OCI-LY7 (cell line): ENCODE measurements around the gene SMG1. TPM values are rescaled to one million over a fixed set of nuclear protein-coding genes. Genes with fewer than 3 reads are reported as not detected.
"Not testable (repeated sequence)": the region's sequence is repeated elsewhere in the genome, so short reads cannot be mapped to it uniquely, and the experiment has no call there.

Source experiments
- BruUV-seq: library from RNA; stranded (reverse); fragments of 400-500 nt; replicated peaks from 2 replicates; lab custom pipeline; 2021; lab: Mats Ljungman, UMichigan
- CTCF ChIA-PET: fragments of 300-600 bp; sonication (Branson Sonifier 250); formaldehyde crosslinking; loops from one replicate; lab custom pipeline; 2022; ENCODE audit warnings: antibody characterized with exemption; ENCODE audit not compliant: unreplicated experiment; lab: Charles Lee
- POLR2A ChIA-PET: fragments of 300-600 bp; sonication (Branson Sonifier 250); formaldehyde crosslinking; loops from one replicate; lab custom pipeline; 2022; ENCODE audit warnings: antibody characterized with exemption; lab: Charles Lee
- DNase-seq: peaks from one replicate; pipeline ENCODE4 v3.0.0-alpha.2; 2015; ENCODE audit warnings: low spot score
- H2AFZ ChIP-seq: fragments of 200-600 bp; sonication (generic), shearing (Covaris generic); 2 replicates; pipeline ENCODE4 v1.6.1; 2014; ENCODE audit warnings: mild to moderate bottlenecking, antibody characterized with exemption, low read length, moderate library complexity
- H3K27ac ChIP-seq: fragments of 200-600 bp; sonication (generic); 2 replicates; pipeline ENCODE4 v1.5.1; 2014; ENCODE audit warnings: mixed run types, low read depth, mild to moderate bottlenecking, moderate library complexity, low read length, inconsistent platforms; ENCODE audit not compliant: poor library complexity, severe bottlenecking
- H3K36me3 ChIP-seq: fragments of 200-600 bp; sonication (generic); 2 replicates; pipeline ENCODE4 v1.6.1; 2014; ENCODE audit warnings: mild to moderate bottlenecking, antibody characterized with exemption, low read length, moderate library complexity, mixed read lengths; ENCODE audit not compliant: insufficient read depth
- H3K4me1 ChIP-seq: fragments of 200-600 bp; sonication (generic); 2 replicates; pipeline ENCODE4 v1.5.1; 2014; ENCODE audit warnings: mild to moderate bottlenecking, low read length; ENCODE audit not compliant: insufficient read depth, poor library complexity, severe bottlenecking
- H3K4me2 ChIP-seq: fragments of 200-600 bp; sonication (generic); 2 replicates; pipeline ENCODE4 v1.6.1; 2014; ENCODE audit warnings: mild to moderate bottlenecking, low read length
- H3K4me3 ChIP-seq: fragments of 200-600 bp; sonication (generic); 2 replicates; pipeline ENCODE4 v1.5.1; 2014; ENCODE audit warnings: mild to moderate bottlenecking, low read depth, low read length; ENCODE audit not compliant: poor library complexity, severe bottlenecking
- H3K79me2 ChIP-seq: fragments of 200-600 bp; sonication (generic); 2 replicates; pipeline ENCODE4 v1.6.1; 2016; ENCODE audit warnings: low read depth, mild to moderate bottlenecking, low read length, moderate library complexity, mixed read lengths; ENCODE audit not compliant: insufficient read depth
- H3K9me2 ChIP-seq: fragments of 200-600 bp; sonication (generic); 2 replicates; pipeline ENCODE4 v1.6.1; 2016; ENCODE audit warnings: mild to moderate bottlenecking, low read length, mixed read lengths; ENCODE audit not compliant: insufficient read depth
- H3K9me3 ChIP-seq: fragments of 200-600 bp; sonication (generic); 2 replicates; pipeline ENCODE4 v1.6.1; 2014; ENCODE audit warnings: mild to moderate bottlenecking, mixed run types, low read length, mixed read lengths
- H4K20me1 ChIP-seq: fragments of 200-600 bp; sonication (generic); 2 replicates; pipeline ENCODE4 v1.6.1; 2014; ENCODE audit warnings: mild to moderate bottlenecking, antibody characterized with exemption, low read length, moderate library complexity, mixed read lengths; ENCODE audit not compliant: insufficient read depth
- EZH2phosphoT487 ChIP-seq: fragments of 200-600 bp; sonication (generic); IDR thresholded peaks from 2 replicates; pipeline ENCODE4 v1.6.1; 2018; ENCODE audit warnings: low read depth, borderline replicate concordance, mild to moderate bottlenecking, mixed run types, antibody characterized with exemption, low read length, moderate library complexity, mixed read lengths
- intact Hi-C: fragments of 100-400 bp; cut with micrococcal nuclease; formaldehyde crosslinking; loops from one replicate; pipeline ENCODE4 v1.10.0; 2022; ENCODE audit not compliant: unreplicated experiment
- total RNA-seq, 2 experiments: library from RNA; depleted of rRNA in 1 of 2; stranded (reverse); fragments of >200 nt in 1 of 2; shearing (Covaris generic) in 1 of 2; gene quantifications; 2 replicates each; pipeline ENCODE4 v1.2.3, GENCODE V29; 2014 to 2022
- TF ChIP-seq, protein P1 (sequence below): fragments of 200-600 bp; sonication (generic); conservative IDR thresholded peaks from 2 replicates; pipeline ENCODE4 v1.5.1; 2014; ENCODE audit warnings: mild to moderate bottlenecking, antibody characterized with exemption, low read length, moderate library complexity, mixed read lengths

The SMG1 gene
- total RNA-seq, 2 experiments from 2014 or later: 106 to 199 TPM

DNA sequence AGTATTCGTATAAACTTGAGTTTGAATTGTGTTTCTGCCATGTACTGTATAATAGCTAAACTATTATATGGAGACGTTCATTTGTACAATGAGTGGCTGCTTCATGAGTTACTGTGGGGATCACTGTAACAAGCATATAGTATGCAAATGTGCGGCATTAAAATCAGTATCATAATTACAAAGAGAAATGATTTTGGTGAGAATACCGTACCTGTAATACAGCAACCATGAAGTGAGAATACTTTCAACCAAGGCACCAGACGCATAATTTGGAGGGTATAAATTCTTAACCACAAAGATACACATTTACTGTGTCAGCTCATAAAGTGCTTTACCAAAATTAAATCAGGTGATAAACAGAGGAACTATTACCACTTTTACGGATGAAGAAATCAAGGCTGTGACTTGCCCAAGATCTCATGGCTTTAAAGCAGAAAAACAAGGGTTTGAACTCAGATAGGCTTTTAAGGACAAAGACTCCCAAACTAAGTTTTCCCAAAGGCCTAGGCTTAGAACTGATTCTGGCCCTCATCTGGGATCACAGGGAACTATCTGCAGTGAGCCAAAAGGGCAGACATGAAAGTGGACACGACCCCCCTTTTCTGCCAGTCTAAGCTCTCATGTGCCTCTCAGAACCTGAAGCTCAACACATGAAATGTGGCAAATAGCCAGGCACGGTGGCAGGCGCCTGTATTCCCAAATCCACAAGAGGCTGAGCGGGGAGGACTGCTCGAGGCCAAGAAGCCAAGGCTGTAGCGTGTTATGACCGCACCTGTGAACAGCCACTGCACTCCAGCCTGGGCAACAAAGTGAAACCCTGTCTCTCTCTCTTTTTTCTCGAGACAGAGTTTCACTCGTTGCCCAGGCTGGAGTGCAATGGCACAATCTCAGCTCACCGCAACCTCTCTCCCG lies 142.5 kb downstream of the SMG1 start:
- no peaks in the 10 kb centered on the region for H3K9me3 ChIP-seq
- peaks cover 56% of the 10 kb centered on the region for H3K79me2 ChIP-seq
- BruUV-seq: TSS peak; percentile 1
- ChIA-PET CTCF (no interaction called here), POLR2A (interaction anchor here (0.6 to 0.7 kb wide), 2 partner anchors 13 to 16 kb away, joined by 3 read pairs; no protein-coding TSS in a partner anchor)
- DNase-seq: no peak
- TF ChIP-seq, protein P1, sequence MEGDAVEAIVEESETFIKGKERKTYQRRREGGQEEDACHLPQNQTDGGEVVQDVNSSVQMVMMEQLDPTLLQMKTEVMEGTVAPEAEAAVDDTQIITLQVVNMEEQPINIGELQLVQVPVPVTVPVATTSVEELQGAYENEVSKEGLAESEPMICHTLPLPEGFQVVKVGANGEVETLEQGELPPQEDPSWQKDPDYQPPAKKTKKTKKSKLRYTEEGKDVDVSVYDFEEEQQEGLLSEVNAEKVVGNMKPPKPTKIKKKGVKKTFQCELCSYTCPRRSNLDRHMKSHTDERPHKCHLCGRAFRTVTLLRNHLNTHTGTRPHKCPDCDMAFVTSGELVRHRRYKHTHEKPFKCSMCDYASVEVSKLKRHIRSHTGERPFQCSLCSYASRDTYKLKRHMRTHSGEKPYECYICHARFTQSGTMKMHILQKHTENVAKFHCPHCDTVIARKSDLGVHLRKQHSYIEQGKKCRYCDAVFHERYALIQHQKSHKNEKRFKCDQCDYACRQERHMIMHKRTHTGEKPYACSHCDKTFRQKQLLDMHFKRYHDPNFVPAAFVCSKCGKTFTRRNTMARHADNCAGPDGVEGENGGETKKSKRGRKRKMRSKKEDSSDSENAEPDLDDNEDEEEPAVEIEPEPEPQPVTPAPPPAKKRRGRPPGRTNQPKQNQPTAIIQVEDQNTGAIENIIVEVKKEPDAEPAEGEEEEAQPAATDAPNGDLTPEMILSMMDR: no peak
- TF ChIP-seq EZH2phosphoT487: no peak
- H4K20me1 ChIP-seq: peaks cover 54% of the 10 kb centered on the region
- H3K9me2 ChIP-seq: no peaks in the 10 kb centered on the region
- intact Hi-C loops: no loop called here
- peaks cover 35% of the 10 kb centered on the region for H3K4me1 ChIP-seq
- H2AFZ ChIP-seq: no peak overlapping the region
- H3K36me3 ChIP-seq: peaks cover 70% of the 10 kb centered on the region
- H3K4me3 ChIP-seq: no peak overlapping the region
- H3K4me2 ChIP-seq: no peak overlapping the region
- H3K27ac ChIP-seq: no peak overlapping the region

DNA sequence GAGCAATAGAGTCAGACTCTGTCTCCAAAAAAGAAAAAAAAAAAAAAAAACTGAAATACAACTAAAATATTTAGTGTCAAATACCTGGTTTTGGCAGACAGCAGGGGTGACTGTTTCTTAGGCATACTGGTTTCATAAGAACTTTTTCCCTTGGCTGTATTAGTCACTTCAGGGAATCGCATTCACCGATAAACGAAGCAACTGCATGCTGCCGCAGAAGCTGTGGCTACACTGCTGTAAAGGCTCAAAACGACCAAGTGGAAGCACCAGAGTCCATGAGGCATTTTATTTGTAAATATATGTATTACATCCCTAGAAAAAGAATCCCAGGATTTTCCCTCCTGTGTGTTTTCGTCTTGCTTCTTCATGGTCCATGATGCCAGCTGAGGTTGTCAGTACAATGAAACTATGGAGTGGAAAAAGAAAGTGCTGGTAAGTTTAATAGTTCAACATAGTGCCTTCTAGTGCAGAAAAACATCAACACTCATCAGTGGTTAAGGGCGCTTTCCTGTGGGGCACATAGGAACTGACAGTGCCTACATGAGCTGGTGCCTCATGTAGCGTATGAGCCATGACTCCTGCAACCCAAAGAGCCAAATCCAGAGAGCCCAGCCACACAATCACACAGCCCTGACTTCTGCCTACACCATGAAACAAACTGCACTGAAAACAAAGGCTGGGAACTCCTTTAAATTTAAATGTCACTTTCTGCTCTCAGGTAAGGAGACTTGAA lies 143.3 kb downstream of the SMG1 start:
- intact Hi-C loops: no loop called here
- Histone ChIP-seq H4K20me1 (peaks cover 46% of the 10 kb centered on the region), H3K4me3 (no peak overlapping the region), H3K9me2 (no peaks in the 10 kb centered on the region), H3K36me3 (peaks cover 62% of the 10 kb centered on the region), H2AFZ (no peak overlapping the region), H3K27ac (no peak overlapping the region), H3K4me2 (no peak overlapping the region), H3K9me3 (no peaks in the 10 kb centered on the region), H3K79me2 (peaks cover 48% of the 10 kb centered on the region), H3K4me1 (peaks cover 27% of the 10 kb centered on the region)
- DNase-seq: no peak
- no TSS peak for BruUV-seq
- POLR2A ChIA-PET: interaction anchor here (0.7 kb wide), 1 partner anchor 16 kb away, joined by 3 read pairs; no protein-coding TSS in a partner anchor
- CTCF ChIA-PET: no interaction called here
- TF ChIP-seq EZH2phosphoT487: no peak
- TF ChIP-seq, protein P1: no peak

GRCh38 chr16:18781232-18781631 lies 145.0 kb downstream of the SMG1 start:
- Histone ChIP-seq H3K79me2 (peaks cover 31% of the 10 kb centered on the region), H4K20me1 (peaks cover 30% of the 10 kb centered on the region), H3K36me3 (peaks cover 46% of the 10 kb centered on the region), H3K4me1 (peaks cover 11% of the 10 kb centered on the region)
- DNase-seq, POLR2A ChIA-PET, BruUV-seq, H3K9me3 ChIP-seq, CTCF ChIA-PET, H3K4me2 ChIP-seq, intact Hi-C loops, H3K27ac ChIP-seq, H3K4me3 ChIP-seq, H3K9me2 ChIP-seq, H2AFZ ChIP-seq: not testable (repeated sequence)

DNA sequence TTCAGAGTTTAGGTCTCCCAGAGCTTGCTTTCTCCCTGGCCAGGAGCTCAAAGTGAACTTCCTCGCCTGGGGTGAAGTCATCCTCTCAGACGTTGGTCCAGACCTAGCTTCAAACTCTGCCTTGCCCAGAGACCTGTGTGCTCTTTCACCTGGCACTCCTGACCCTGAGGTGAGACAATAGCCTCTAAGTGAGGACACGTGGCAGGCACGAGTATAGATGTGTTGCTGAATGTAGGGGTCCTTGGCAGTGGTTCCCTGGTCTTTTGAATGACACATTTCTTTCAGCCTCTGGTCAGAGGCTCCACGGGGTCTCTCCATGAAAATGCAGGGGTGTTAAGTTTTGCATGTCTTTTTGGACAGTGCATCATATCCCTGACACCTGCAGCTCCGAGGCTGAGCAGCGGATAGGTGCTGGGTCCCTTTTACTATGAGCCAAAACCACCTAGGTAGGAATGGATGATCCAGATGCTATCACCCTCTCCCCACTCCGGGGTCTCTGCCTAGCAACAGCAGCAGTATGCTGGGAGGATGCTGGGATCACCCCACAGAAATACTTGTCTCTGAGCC lies 145.7 kb downstream of the SMG1 start:
- H2AFZ ChIP-seq, H3K4me2 ChIP-seq, DNase-seq, CTCF ChIA-PET, POLR2A ChIA-PET, H3K4me1 ChIP-seq, H3K9me2 ChIP-seq, H3K4me3 ChIP-seq, intact Hi-C loops, H3K9me3 ChIP-seq, BruUV-seq, H3K27ac ChIP-seq: not testable (repeated sequence)
- Histone ChIP-seq H3K79me2 (peaks cover 24% of the 10 kb centered on the region), H4K20me1 (peaks cover 23% of the 10 kb centered on the region), H3K36me3 (peaks cover 39% of the 10 kb centered on the region)
